Measurements from ENCODE around the gene DNAL1. TPM values are rescaled to one million over a fixed set of nuclear protein-coding genes. Genes with fewer than 3 reads are reported as not detected.

The DNAL1 gene
- polyA plus RNA-seq, 1 donor (not counting 4 experiments of a cell fraction or from before 2014, with no cell fraction given) = 8.4 TPM

DNA sequence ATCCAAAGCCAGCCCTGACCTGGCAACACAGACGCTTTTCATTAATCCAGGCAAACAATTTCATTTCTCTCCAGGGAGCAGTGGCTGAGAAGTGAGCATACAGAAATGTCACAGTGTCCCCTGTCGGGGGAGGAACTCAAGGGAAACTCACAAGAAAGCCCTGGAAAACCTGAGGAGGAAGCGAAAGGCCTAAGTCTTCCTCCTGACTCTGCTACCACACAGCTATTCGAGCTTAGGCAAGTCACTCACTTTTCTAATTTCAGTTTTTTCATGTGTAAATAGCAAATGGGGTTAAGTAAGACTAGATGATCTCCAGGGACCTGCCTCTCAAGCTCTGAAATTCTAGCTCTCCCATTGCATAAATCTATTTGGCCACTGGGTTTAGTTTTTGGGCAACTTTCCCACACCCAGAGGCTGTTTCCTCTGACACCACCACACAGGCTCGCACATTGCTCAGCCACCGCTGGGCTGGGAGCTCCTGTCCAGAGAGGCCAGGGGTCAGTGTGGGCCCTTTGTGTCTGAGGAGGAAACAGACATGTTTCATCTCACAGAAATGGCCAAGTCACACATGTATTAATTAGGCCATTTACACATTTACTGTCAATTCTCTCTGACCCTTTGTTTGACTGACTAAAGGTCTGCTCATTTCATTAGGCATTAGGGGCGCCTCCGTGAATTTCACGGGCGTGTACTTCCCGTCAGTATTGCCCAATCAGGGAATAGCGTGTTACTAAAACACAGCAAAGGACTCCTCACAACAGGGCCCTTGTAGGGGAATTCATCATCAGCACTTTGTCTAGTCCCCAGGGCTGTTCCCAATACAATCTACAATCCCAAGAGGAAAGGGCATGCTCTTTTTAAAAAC is 79.2 kb downstream of the DNAL1 start:
- Histone ChIP-seq H3K9me3 (ENCODE audit: control insufficient read depth, low read depth, low read length) (no peaks in the 10 kb centered on the region), H3K4me1 (ENCODE audit: control insufficient read depth, extremely low read depth, insufficient read depth, low read length) (peaks cover 21% of the 10 kb centered on the region), H3K27ac (ENCODE audit: control insufficient read depth, insufficient read depth, low read length) (peak overlapping the region; percentile 33), H3K9me1 (ENCODE audit: control insufficient read depth, extremely low read depth, insufficient read depth, low read length) (no peaks in the 10 kb centered on the region), H3K4me2 (ENCODE audit: control insufficient read depth, extremely low read depth, insufficient read depth, low read depth, low read length) (peak overlapping the region; percentile 40), H4K20me1 (ENCODE audit: control insufficient read depth, extremely low read depth, insufficient read depth, low read length) (no peaks in the 10 kb centered on the region), H3K9ac (ENCODE audit: control insufficient read depth, extremely low read depth, insufficient read depth, low read length) (peak overlapping the region; percentile 19), H3K27me3 (ENCODE audit: control insufficient read depth, extremely low read depth, insufficient read depth, low read length) (no peaks in the 10 kb centered on the region), H3K4me3 (ENCODE audit: control insufficient read depth in 2 of 3, extremely low read depth in 1 of 3, insufficient read depth in 2 of 3, low read depth in 1 of 3, low read length in 3 of 3) (no peak overlapping the region), H2AFZ (ENCODE audit: control insufficient read depth, low read length) (no peak overlapping the region), H3K36me3 (ENCODE audit: control insufficient read depth in 2 of 2, extremely low read depth in 1 of 2, insufficient read depth in 2 of 2, low read length in 2 of 2) (peaks cover 44 to 79% of the 10 kb centered on the region in 2 experiments), H3K79me2 (ENCODE audit: control insufficient read depth, insufficient read depth, low read length) (peaks cover 16% of the 10 kb centered on the region)
- DNase-seq (ENCODE audit: low read depth, low spot score) (no peak), FAIRE-seq (peak; percentile 53)
- no peak for TF ChIP-seq EZH2 (IDR thresholded peaks at IDR 0.05; ENCODE audit: low read length)
- TF ChIP-seq, protein P1, sequence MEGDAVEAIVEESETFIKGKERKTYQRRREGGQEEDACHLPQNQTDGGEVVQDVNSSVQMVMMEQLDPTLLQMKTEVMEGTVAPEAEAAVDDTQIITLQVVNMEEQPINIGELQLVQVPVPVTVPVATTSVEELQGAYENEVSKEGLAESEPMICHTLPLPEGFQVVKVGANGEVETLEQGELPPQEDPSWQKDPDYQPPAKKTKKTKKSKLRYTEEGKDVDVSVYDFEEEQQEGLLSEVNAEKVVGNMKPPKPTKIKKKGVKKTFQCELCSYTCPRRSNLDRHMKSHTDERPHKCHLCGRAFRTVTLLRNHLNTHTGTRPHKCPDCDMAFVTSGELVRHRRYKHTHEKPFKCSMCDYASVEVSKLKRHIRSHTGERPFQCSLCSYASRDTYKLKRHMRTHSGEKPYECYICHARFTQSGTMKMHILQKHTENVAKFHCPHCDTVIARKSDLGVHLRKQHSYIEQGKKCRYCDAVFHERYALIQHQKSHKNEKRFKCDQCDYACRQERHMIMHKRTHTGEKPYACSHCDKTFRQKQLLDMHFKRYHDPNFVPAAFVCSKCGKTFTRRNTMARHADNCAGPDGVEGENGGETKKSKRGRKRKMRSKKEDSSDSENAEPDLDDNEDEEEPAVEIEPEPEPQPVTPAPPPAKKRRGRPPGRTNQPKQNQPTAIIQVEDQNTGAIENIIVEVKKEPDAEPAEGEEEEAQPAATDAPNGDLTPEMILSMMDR (optimal IDR thresholded peaks at IDR 0.05 in 1 of 3, IDR thresholded peaks at IDR 0.05 in 1 of 3, conservative IDR thresholded peaks at IDR 0.05 in 1 of 3; ENCODE audit: extremely low read depth in 1 of 3, insufficient read depth in 2 of 3, low read length in 3 of 3) = no peak
- dilution Hi-C loops (cut with MboI; ENCODE audit: extremely low pct_ligation_motif_present, low sequenced_read_pairs) = no loop called here

DNA sequence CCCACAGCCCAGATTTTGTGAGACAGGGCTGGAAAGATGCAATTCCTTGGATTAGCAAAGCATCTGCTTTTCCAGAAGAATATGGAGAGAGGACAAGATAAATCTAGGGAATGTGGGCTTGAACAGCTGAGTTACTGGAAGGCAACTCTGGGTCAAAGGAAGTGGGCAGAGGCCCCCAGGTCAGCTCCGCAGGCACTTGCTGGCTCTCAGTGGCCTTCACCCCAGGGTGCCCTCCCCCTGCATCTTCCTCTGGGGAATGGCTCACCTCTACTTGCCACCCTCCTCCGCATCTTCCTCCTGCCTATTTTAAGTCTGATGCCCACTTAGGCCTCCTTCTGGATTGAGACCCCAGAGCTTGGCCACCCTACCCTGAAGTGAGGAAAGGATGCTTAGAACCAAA is 79.9 kb downstream of the DNAL1 start:
- Histone ChIP-seq H3K4me2 (ENCODE audit: control insufficient read depth, extremely low read depth, insufficient read depth, low read depth, low read length) (no peak overlapping the region), H3K27ac (ENCODE audit: control insufficient read depth, insufficient read depth, low read length) (peak overlapping the region; percentile 33), H3K9me1 (ENCODE audit: control insufficient read depth, extremely low read depth, insufficient read depth, low read length) (no peaks in the 10 kb centered on the region), H3K4me3 (ENCODE audit: control insufficient read depth in 2 of 3, extremely low read depth in 1 of 3, insufficient read depth in 2 of 3, low read depth in 1 of 3, low read length in 3 of 3) (no peak overlapping the region), H2AFZ (ENCODE audit: control insufficient read depth, low read length) (no peak overlapping the region), H3K79me2 (ENCODE audit: control insufficient read depth, insufficient read depth, low read length) (peaks cover 16% of the 10 kb centered on the region), H3K4me1 (ENCODE audit: control insufficient read depth, extremely low read depth, insufficient read depth, low read length) (peaks cover 22% of the 10 kb centered on the region), H4K20me1 (ENCODE audit: control insufficient read depth, extremely low read depth, insufficient read depth, low read length) (no peaks in the 10 kb centered on the region), H3K9me3 (ENCODE audit: control insufficient read depth, low read depth, low read length) (no peaks in the 10 kb centered on the region), H3K9ac (ENCODE audit: control insufficient read depth, extremely low read depth, insufficient read depth, low read length) (no peak overlapping the region), H3K36me3 (ENCODE audit: control insufficient read depth in 2 of 2, extremely low read depth in 1 of 2, insufficient read depth in 2 of 2, low read length in 2 of 2) (peaks cover 45 to 78% of the 10 kb centered on the region in 2 experiments), H3K27me3 (ENCODE audit: control insufficient read depth, extremely low read depth, insufficient read depth, low read length) (no peaks in the 10 kb centered on the region)
- no peak for FAIRE-seq
- TF ChIP-seq, protein P1 (optimal IDR thresholded peaks at IDR 0.05 in 1 of 3, IDR thresholded peaks at IDR 0.05 in 1 of 3, conservative IDR thresholded peaks at IDR 0.05 in 1 of 3; ENCODE audit: extremely low read depth in 1 of 3, insufficient read depth in 2 of 3, low read length in 3 of 3) = no peak
- no peak for TF ChIP-seq EZH2 (IDR thresholded peaks at IDR 0.05; ENCODE audit: low read length)
- dilution Hi-C loops (cut with MboI; ENCODE audit: extremely low pct_ligation_motif_present, low sequenced_read_pairs) = no loop called here
- DNase-seq (ENCODE audit: low read depth, low spot score) = no peak

Measured in keratinocyte (primary cell).